GM03348 (cell line): Measurements from ENCODE around the gene INKA2.

Source experiments
- DNase-seq: peaks from one replicate; pipeline ENCODE4 v3.0.0; 2012; ENCODE audit warnings: low spot score

The INKA2 gene

GRCh38 chr1:111739194-111739924, at the start of gene INKA2:
INKA2 (minus strand) TSS chr1:111739395; CDS start chr1:111739242, 153 bp downstream.
- DNase-seq: peak; percentile 97

- no peak for DNase-seq
These were observed 47.5 kb upstream of the INKA2 start for GRCh38 chr1:111786669-111787207.

GRCh38 chr1:111784273-111784901, 45.2 kb upstream of the INKA2 start:
- DNase-seq: no peak

GRCh38 chr1:111779546-111779945, 40.4 kb upstream of the INKA2 start:
- no peak for DNase-seq

- peak; percentile 70 for DNase-seq
These were observed 39.4 kb upstream of the INKA2 start for GRCh38 chr1:111778541-111779051.

- no peak for DNase-seq
These were observed 38.9 kb upstream of the INKA2 start for GRCh38 chr1:111778066-111778465.

GRCh38 chr1:111777301-111777700, 38.1 kb upstream of the INKA2 start:
- DNase-seq: no peak

GRCh38 chr1:111776861-111777260, 37.7 kb upstream of the INKA2 start:
- DNase-seq: no peak

GRCh38 chr1:111776391-111776790, 37.2 kb upstream of the INKA2 start:
- no peak for DNase-seq

GRCh38 chr1:111775966-111776365, 36.8 kb upstream of the INKA2 start:
- no peak for DNase-seq

- DNase-seq: no peak
These were observed 31.7 kb upstream of the INKA2 start for GRCh38 chr1:111770916-111771315.

GRCh38 chr1:111769517-111770146, 30.4 kb upstream of the INKA2 start:
- peak; percentile 58 for DNase-seq

GRCh38 chr1:111768625-111769024, 29.4 kb upstream of the INKA2 start:
- no peak for DNase-seq

GRCh38 chr1:111768023-111768422, 28.8 kb upstream of the INKA2 start:
- no peak for DNase-seq

GRCh38 chr1:111762332-111762731, 23.1 kb upstream of the INKA2 start:
- DNase-seq: no peak

- DNase-seq: no peak
These were observed 22.5 kb upstream of the INKA2 start for GRCh38 chr1:111761717-111762116.

- no peak for DNase-seq
These were observed 19.2 kb upstream of the INKA2 start for GRCh38 chr1:111758373-111758772.

GRCh38 chr1:111756124-111756513, 16.9 kb upstream of the INKA2 start:
- DNase-seq: peak; percentile 57

GRCh38 chr1:111755331-111756123, 16.3 kb upstream of the INKA2 start, which contains the start of gene DDX20:
DDX20 (plus strand) TSS chr1:111755901; CDS start chr1:111755925, 24 bp downstream.
- DNase-seq: peak; percentile 98

GRCh38 chr1:111754984-111755330, 15.8 kb upstream of the INKA2 start:
- DNase-seq: peak; percentile 68

- no peak for DNase-seq
These were observed 12.8 kb upstream of the INKA2 start for GRCh38 chr1:111751906-111752575.
